Karpas-422 (cell line): ENCODE data around the gene PTGR3. TPM values are rescaled to one million over a fixed set of nuclear protein-coding genes. Genes with fewer than 3 reads are reported as not detected.

ENCODE experiments used
- DNase-seq: peaks from one replicate; pipeline ENCODE4 v3.0.0-alpha.2; 2015
- H2AFZ ChIP-seq: fragments of 200-600 bp; sonication (generic); 2 replicates; pipeline ENCODE4 v1.6.1; 2014; ENCODE audit warnings: antibody characterized with exemption, low read length, mixed read lengths
- H3K27ac ChIP-seq: fragments of 200-600 bp; sonication (generic); 2 replicates; pipeline ENCODE4 v1.5.1; 2014; ENCODE audit warnings: mild to moderate bottlenecking, low read length, moderate library complexity
- H3K27me3 ChIP-seq: fragments of 200-600 bp; sonication (generic); 2 replicates; pipeline ENCODE4 v1.6.1; 2014; ENCODE audit warnings: low read length, mixed read lengths
- H3K36me3 ChIP-seq: fragments of 200-600 bp; sonication (generic); 2 replicates; pipeline ENCODE4 v1.6.1; 2014; ENCODE audit warnings: low read length, mixed read lengths; ENCODE audit not compliant: insufficient read depth
- H3K4me1 ChIP-seq: fragments of 200-600 bp; sonication (generic); 2 replicates; pipeline ENCODE4 v1.6.1; 2014; ENCODE audit warnings: mild to moderate bottlenecking, low read length, mixed read lengths
- H3K4me2 ChIP-seq: fragments of 200-600 bp; sonication (generic); 2 replicates; pipeline ENCODE4 v1.6.1; 2014; ENCODE audit warnings: low read length, low read depth, mild to moderate bottlenecking; ENCODE audit not compliant: poor library complexity, severe bottlenecking
- H3K4me3 ChIP-seq: fragments of 200-600 bp; sonication (generic); 2 replicates; pipeline ENCODE4 v1.5.1; 2014; ENCODE audit warnings: mild to moderate bottlenecking, antibody characterized with exemption, low read length, mixed read lengths
- H3K79me2 ChIP-seq: fragments of 200-600 bp; sonication (generic); 2 replicates; pipeline ENCODE4 v1.6.1; 2014; ENCODE audit warnings: mild to moderate bottlenecking, low read length, mixed read lengths
- H3K9ac ChIP-seq: fragments of 200-600 bp; sonication (generic); 2 replicates; pipeline ENCODE4 v1.6.0; 2014; ENCODE audit warnings: low read length
- H3K9me2 ChIP-seq: fragments of 200-600 bp; sonication (generic), shearing (Covaris generic); replicated peaks from 2 replicates; pipeline ENCODE4 v1.6.0; 2014; ENCODE audit warnings: mild to moderate bottlenecking, low read length, moderate library complexity; ENCODE audit not compliant: insufficient read depth
- H3K9me3 ChIP-seq: fragments of 300-700, 200-600 bp; sonication (generic); 2 replicates; pipeline ENCODE4 v1.6.1; 2014; ENCODE audit warnings: low read length, mixed read lengths
- H4K20me1 ChIP-seq: fragments of 200-600 bp; sonication (generic); 2 replicates; pipeline ENCODE4 v1.6.1; 2014; ENCODE audit warnings: mild to moderate bottlenecking, antibody characterized with exemption, low read length, low read depth; ENCODE audit not compliant: insufficient read depth
- total RNA-seq: library from RNA; depleted of rRNA; stranded (reverse); fragments of >200 nt; shearing (Covaris generic); gene quantifications from 2 replicates; pipeline ENCODE4 v1.2.3, GENCODE V29; 2014; ENCODE audit warnings: low replicate concordance

The PTGR3 gene
- total RNA-seq, 1 experiment from 2014 or later, result 6.6 TPM

- H3K4me1 ChIP-seq, result peaks cover 29% of the 10 kb centered on the region
These were observed 1.5 kb upstream of the PTGR3 start, which contains the start of gene TSHZ1 for GRCh38 chr18:75210274-75211001. TSS of gene TSHZ1 (plus strand) at chr18:75210797. CDS start at chr18:75211877, 1,080 bp downstream.

GRCh38 chr18:75209951-75210258 is 966 bp upstream of the PTGR3 start:
- H3K9me3 ChIP-seq, result no peaks in the 10 kb centered on the region
- no peaks in the 10 kb centered on the region for H3K36me3 ChIP-seq
- H3K27ac ChIP-seq, result peak overlapping the region; percentile 53
- no peaks in the 10 kb centered on the region for H3K79me2 ChIP-seq
- peak overlapping the region; percentile 72 for H3K4me3 ChIP-seq
- H4K20me1 ChIP-seq, result peaks cover 32% of the 10 kb centered on the region
- H3K27me3 ChIP-seq, result peaks cover 4% of the 10 kb centered on the region; the same call in 1 of the 2 replicates
- peak overlapping the region; percentile 82 for H3K9ac ChIP-seq
- DNase-seq, result no peak
- peak overlapping the region; percentile 91 for H3K4me2 ChIP-seq
- peaks cover 29% of the 10 kb centered on the region for H3K4me1 ChIP-seq
- peak overlapping the region; percentile 89 for H2AFZ ChIP-seq
- H3K9me2 ChIP-seq, result no peaks in the 10 kb centered on the region

More at GRCh38 chr18:75210274-75211001, 1.5 kb upstream of the PTGR3 start, which contains the start of gene TSHZ1:
- H3K9ac ChIP-seq, result peak within 1 kb of the TSS; percentile 82
- H3K9me3 ChIP-seq, result no peaks in the 10 kb centered on the region
- peaks cover 32% of the 10 kb centered on the region for H4K20me1 ChIP-seq
- H3K9me2 ChIP-seq, result no peaks in the 10 kb centered on the region
- H3K27ac ChIP-seq, result peak within 1 kb of the TSS; percentile 53
- H3K36me3 ChIP-seq, result no peaks in the 10 kb centered on the region
- peak within 1 kb of the TSS; percentile 89 for H2AFZ ChIP-seq
- peak; percentile 95 for DNase-seq
- H3K79me2 ChIP-seq, result no peaks in the 10 kb centered on the region
- peaks cover 4% of the 10 kb centered on the region; the same call in 1 of the 2 replicates for H3K27me3 ChIP-seq
- peak within 1 kb of the TSS; percentile 91 for H3K4me2 ChIP-seq
- peak within 1 kb of the TSS; percentile 72 for H3K4me3 ChIP-seq

- Histone ChIP-seq H3K4me2 (peak overlapping the region; percentile 91), H3K9ac (peak overlapping the region; percentile 82), H3K36me3 (no peaks in the 10 kb centered on the region), H3K4me1 (peaks cover 29% of the 10 kb centered on the region), H3K27ac (no peak overlapping the region), H3K27me3 (peaks cover 4% of the 10 kb centered on the region; the same call in 1 of the 2 replicates), H3K4me3 (peak overlapping the region; percentile 72), H4K20me1 (peaks cover 32% of the 10 kb centered on the region), H2AFZ (peak overlapping the region; percentile 58; the same call in 1 of the 2 replicates), H3K9me3 (no peaks in the 10 kb centered on the region), H3K9me2 (no peaks in the 10 kb centered on the region), H3K79me2 (no peaks in the 10 kb centered on the region)
- DNase-seq, result no peak
These were observed 157 bp downstream of the PTGR3 start for GRCh38 chr18:75208836-75209128.

- Histone ChIP-seq H3K79me2 (no peaks in the 10 kb centered on the region), H3K9ac (peak overlapping the region; percentile 82), H3K27ac (no peak overlapping the region), H3K4me1 (peaks cover 29% of the 10 kb centered on the region), H3K9me2 (no peaks in the 10 kb centered on the region), H4K20me1 (peaks cover 32% of the 10 kb centered on the region), H3K9me3 (no peaks in the 10 kb centered on the region), H3K27me3 (peaks cover 4% of the 10 kb centered on the region; the same call in 1 of the 2 replicates), H2AFZ (peak overlapping the region; percentile 58; the same call in 1 of the 2 replicates), H3K4me3 (peak overlapping the region; percentile 72), H3K36me3 (no peaks in the 10 kb centered on the region), H3K4me2 (peak overlapping the region; percentile 91)
- peak; percentile 69 for DNase-seq
These were observed 644 bp downstream of the PTGR3 start for GRCh38 chr18:75208155-75208835.

GRCh38 chr18:75207310-75208154 is 1.4 kb downstream of the PTGR3 start:
- Histone ChIP-seq H3K4me3 (peak overlapping the region; percentile 72), H3K27ac (no peak overlapping the region), H2AFZ (no peak overlapping the region), H3K4me1 (peaks cover 29% of the 10 kb centered on the region), H3K9me2 (no peaks in the 10 kb centered on the region), H3K9me3 (no peaks in the 10 kb centered on the region), H3K9ac (peak overlapping the region; percentile 82), H3K4me2 (peak overlapping the region; percentile 91), H3K36me3 (no peaks in the 10 kb centered on the region), H3K79me2 (no peaks in the 10 kb centered on the region), H4K20me1 (peaks cover 27% of the 10 kb centered on the region), H3K27me3 (peaks cover 4% of the 10 kb centered on the region; the same call in 1 of the 2 replicates)
- DNase-seq, result peak; percentile 51

- no peaks in the 10 kb centered on the region for H3K79me2 ChIP-seq
- H3K36me3 ChIP-seq, result no peaks in the 10 kb centered on the region
- H2AFZ ChIP-seq, result no peak overlapping the region
- H3K27ac ChIP-seq, result no peak overlapping the region
- no peak overlapping the region for H3K4me2 ChIP-seq
- H4K20me1 ChIP-seq, result peaks cover 27% of the 10 kb centered on the region
- H3K27me3 ChIP-seq, result peaks cover 4% of the 10 kb centered on the region; the same call in 1 of the 2 replicates
- peaks cover 22% of the 10 kb centered on the region for H3K4me1 ChIP-seq
- DNase-seq, result no peak
- no peak overlapping the region for H3K9ac ChIP-seq
- H3K9me2 ChIP-seq, result no peaks in the 10 kb centered on the region
- H3K9me3 ChIP-seq, result no peaks in the 10 kb centered on the region
- H3K4me3 ChIP-seq, result no peak overlapping the region
These were observed 2.3 kb downstream of the PTGR3 start for GRCh38 chr18:75206452-75207309.

GRCh38 chr18:75205514-75206132 is 3.3 kb downstream of the PTGR3 start:
- Histone ChIP-seq H4K20me1 (peaks cover 27% of the 10 kb centered on the region), H3K27me3 (peaks cover 4% of the 10 kb centered on the region; the same call in 1 of the 2 replicates), H3K9me2 (no peaks in the 10 kb centered on the region), H3K4me1 (peaks cover 22% of the 10 kb centered on the region), H3K4me3 (no peak overlapping the region), H3K36me3 (no peaks in the 10 kb centered on the region), H3K79me2 (no peaks in the 10 kb centered on the region), H2AFZ (no peak overlapping the region), H3K9ac (no peak overlapping the region), H3K27ac (no peak overlapping the region), H3K4me2 (no peak overlapping the region), H3K9me3 (no peaks in the 10 kb centered on the region)
- DNase-seq, result no peak
